KOPT-K1 (cell line): ENCODE results near the gene MYH11.
"Not testable (repeated sequence)": the region's sequence is repeated elsewhere in the genome, so short reads cannot be mapped to it uniquely, and the experiment has no call there.

Experiments
- H3K27ac ChIP-seq: fragments of 200-600 bp; sonication (generic); 2 replicates; pipeline ENCODE4 v1.5.1; 2016; ENCODE audit warnings: antibody characterized with exemption, mild to moderate bottlenecking, low read depth, low read length; ENCODE audit not compliant: poor library complexity, severe bottlenecking
- H3K36me3 ChIP-seq: fragments of 200-600 bp; sonication (generic); 2 replicates; pipeline ENCODE4 v1.5.1; 2017; ENCODE audit warnings: antibody characterized with exemption, mild to moderate bottlenecking, low read length, moderate library complexity; ENCODE audit not compliant: insufficient read depth
- H3K9me3 ChIP-seq: fragments of 200-600 bp; sonication (generic); 2 replicates; pipeline ENCODE4 v1.5.1; 2017; ENCODE audit warnings: antibody characterized with exemption, low read length, mild to moderate bottlenecking; ENCODE audit not compliant: insufficient read depth, poor library complexity, severe bottlenecking

MYH11 gene

DNA sequence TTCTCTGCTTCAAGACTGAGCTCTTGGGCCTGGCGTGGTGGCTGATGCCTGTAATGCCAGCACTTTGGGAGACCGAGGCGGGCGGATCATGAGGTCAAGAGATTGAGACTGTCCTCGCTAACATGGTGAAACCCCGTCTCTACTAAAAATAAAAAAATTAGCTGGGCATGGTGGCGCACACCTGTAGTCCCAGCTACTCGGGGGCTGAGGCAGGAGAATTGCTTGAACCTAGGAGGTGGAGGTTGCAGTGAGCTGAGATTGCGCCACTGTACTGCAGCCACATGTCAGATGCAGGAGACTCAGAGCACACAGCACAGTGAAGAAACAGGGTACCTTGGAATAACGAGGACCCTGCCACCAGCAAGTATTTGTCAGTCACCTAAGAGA, 184.7 kb downstream of the MYH11 start:
- Histone ChIP-seq H3K27ac (peak overlapping the region; percentile 61), H3K36me3 (peaks cover 83% of the 10 kb centered on the region)
- not testable (repeated sequence) for H3K9me3 ChIP-seq

DNA sequence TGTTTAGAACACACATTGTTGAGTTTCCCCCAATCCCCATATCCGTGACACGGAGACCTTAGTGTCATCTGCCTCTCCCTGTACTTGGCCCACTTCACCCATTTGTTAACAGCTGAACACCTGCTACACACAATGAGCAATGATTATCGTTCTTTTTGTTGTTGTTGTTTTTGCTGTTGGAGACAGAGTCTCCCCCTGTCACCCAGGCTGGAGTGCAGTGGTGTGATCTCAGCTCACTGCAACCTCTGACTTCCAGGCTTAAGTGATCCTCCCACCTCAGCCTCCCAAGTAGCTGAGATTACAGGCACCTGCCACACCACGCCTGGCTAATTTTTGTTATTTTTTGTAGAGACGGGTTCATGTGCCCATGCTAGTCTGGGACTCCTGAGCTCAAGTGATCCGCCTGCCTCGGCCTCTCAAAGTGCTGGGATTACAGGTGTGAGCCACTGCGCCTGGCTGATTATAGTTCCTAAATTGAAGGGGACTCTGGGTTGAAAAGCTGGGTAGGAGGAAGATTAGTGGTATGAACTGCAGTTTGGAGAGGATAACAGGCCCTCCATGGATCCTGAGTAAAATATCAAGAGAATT, 185.2 kb downstream of the MYH11 start:
- peaks cover 83% of the 10 kb centered on the region for H3K36me3 ChIP-seq
- H3K27ac ChIP-seq, result peak overlapping the region; percentile 61
- H3K9me3 ChIP-seq, result no peaks in the 10 kb centered on the region

DNA sequence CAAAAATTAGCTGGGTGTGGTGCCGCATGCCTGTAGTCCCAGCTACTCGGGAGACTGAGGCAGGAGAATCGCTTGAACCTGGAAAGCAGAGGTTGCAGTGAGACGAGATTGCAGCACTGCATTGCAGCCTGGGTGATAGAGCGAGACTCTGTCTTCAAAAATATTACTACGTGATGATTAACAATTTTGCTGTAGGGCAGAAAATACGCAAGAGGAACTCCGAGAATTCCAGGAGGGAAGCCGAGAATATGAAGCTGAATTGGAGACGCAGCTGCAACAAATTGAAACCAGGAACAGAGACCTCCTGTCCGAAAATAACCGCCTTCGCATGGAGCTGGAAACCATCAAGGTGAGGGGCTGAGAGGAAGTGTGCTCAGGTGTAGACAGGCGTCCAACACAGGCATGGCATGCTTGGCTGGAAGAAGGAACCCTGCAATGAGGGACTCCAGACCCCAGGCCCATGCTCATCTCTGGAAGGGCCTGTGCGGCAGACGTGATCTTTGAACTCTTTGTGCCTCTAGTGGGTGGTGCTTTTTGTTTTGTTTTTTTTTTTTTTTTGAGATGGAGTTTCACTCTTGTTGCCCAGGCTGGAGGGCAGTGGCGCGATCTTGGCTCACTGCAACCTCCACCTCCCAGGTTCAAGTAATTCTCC, 189.6 kb downstream of the MYH11 start:
- no peak overlapping the region for H3K27ac ChIP-seq
- H3K9me3 ChIP-seq, result no peaks in the 10 kb centered on the region
- H3K36me3 ChIP-seq, result peaks cover 86% of the 10 kb centered on the region

DNA sequence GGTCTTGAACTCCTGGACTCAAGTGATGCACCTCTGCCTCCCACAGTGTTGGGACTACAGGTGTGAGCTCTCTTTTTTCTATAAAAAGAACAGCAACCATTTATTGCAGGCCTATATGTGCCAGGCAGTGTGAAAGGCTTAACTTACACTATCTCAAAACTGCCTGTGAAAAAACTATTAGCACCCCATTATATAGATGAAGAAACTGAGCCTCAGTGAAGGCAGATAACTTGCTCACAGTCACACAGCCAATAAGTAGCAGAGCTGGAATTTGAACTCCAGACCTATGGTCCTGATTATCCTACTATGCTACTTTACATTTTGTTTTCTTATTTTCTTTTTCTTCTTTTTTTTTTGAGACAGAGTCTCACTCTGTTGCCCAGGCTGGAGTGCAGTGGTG, 191.7 kb downstream of the MYH11 start:
- Histone ChIP-seq H3K27ac (no peak overlapping the region), H3K9me3 (no peaks in the 10 kb centered on the region), H3K36me3 (peaks cover 79% of the 10 kb centered on the region)

DNA sequence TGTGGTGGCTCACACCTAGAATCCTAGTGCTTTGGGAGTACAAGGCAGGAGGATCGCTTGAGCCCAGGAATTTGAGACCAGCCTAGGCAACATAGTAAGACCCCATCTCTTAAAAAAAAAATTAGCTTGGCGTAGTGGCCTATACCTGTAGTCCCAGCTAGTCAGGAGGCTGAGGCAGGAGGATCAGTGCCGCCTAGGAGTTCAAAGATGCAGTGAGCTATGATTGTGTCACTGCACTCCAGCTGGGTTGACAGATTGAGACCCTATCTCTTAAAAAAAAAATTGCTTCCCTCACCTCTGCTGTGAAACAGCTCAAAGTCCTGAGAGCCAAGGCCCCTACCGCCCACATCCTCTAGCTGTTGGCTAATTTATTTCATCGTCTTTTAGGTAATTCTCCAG, 196.6 kb downstream of the MYH11 start:
- Histone ChIP-seq H3K9me3 (no peaks in the 10 kb centered on the region), H3K27ac (no peak overlapping the region), H3K36me3 (peaks cover 49% of the 10 kb centered on the region)

GRCh38 chr16:15658556-15658955, 198.3 kb downstream of the MYH11 start:
- Histone ChIP-seq H3K27ac (no peak overlapping the region), H3K9me3 (no peaks in the 10 kb centered on the region), H3K36me3 (peaks cover 52% of the 10 kb centered on the region)

DNA sequence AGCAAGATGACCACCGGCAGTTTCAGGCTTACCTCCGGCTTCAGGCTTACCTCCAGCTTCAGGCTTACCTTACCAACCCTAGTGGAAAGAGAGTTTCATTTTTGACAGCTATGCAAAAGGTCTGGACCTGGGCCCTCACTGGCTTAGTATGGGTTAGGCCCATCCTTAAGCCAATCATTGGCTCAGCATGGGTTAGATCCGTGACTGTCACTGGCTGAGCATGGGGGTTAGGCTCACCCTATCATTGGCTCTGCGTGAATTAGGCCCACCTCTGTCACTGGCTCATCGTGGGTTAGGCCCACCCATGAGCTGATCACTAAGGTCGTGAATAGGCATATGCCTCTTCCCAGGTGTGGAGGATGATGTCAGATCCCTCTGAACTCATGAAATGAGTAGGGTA, 198.7 kb downstream of the MYH11 start:
- H3K27ac ChIP-seq, result peak overlapping the region; percentile 5
- H3K9me3 ChIP-seq, result no peaks in the 10 kb centered on the region
- H3K36me3 ChIP-seq, result peaks cover 52% of the 10 kb centered on the region

- not testable (repeated sequence) for H3K9me3 ChIP-seq, H3K27ac ChIP-seq
- H3K36me3 ChIP-seq, result peaks cover 49% of the 10 kb centered on the region
Measured at GRCh38 chr16:15655561-15655960, 201.3 kb downstream of the MYH11 start.

DNA sequence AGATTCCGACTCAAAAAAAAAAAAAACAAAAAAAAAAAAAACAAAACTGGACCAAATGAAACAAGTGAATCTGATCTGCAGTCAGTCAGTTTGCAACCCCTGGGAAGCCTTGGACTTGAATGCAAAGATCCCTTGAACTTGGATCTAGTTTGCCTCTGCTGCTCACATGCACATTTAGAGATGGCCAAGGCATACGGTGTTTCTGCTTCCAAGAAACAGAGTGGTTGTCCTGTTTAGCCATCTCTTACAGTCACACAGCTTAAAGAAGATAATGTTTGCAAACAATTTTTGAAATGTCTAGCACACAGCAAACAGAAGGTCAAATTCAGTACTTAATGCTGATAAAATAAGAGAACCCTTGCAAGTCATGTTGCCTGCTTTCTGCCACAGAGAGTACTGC, 202.2 kb downstream of the MYH11 start:
- Histone ChIP-seq H3K9me3 (no peaks in the 10 kb centered on the region), H3K36me3 (peaks cover 45% of the 10 kb centered on the region), H3K27ac (no peak overlapping the region)

GRCh38 chr16:15653227-15653626, 203.6 kb downstream of the MYH11 start:
- peaks cover 45% of the 10 kb centered on the region for H3K36me3 ChIP-seq
- H3K9me3 ChIP-seq, result no peaks in the 10 kb centered on the region
- H3K27ac ChIP-seq, result no peak overlapping the region
